ENCODE measurements around the gene EDC4. TPM values are rescaled to one million over a fixed set of nuclear protein-coding genes. Genes with fewer than 3 reads are reported as not detected.

EDC4 gene
- total RNA-seq, 1 experiment from 2014 or later = 85.8 TPM

DNA sequence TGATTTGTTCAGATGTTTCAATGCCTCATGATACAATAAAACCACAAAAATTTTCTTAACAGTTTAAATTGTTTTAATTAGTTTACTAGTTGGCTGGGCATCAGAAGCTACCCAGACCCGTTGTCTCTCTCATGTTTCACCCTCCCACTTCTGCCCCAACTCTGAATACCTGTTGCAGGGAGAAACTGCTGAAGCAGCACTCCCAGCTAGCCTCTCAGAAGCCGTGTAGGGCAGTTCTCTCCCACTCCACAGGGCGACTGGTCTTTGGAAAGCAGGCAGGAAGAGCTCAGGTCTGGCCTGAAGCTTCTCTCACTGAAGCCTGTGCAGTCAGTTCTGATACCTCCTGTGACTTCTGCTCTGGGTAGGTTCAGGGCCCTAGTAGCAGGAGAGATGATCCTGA is 1.6 kb upstream of the EDC4 start:
- CTCF ChIA-PET = interaction anchor here (0.6 to 0.7 kb wide), 3 partner anchors 13 to 90 kb away, joined by 3 to 8 read pairs (median 5); partner anchors contain the start of gene NRN1L
- DNase-seq = no peak
- TF ChIP-seq, protein P1, sequence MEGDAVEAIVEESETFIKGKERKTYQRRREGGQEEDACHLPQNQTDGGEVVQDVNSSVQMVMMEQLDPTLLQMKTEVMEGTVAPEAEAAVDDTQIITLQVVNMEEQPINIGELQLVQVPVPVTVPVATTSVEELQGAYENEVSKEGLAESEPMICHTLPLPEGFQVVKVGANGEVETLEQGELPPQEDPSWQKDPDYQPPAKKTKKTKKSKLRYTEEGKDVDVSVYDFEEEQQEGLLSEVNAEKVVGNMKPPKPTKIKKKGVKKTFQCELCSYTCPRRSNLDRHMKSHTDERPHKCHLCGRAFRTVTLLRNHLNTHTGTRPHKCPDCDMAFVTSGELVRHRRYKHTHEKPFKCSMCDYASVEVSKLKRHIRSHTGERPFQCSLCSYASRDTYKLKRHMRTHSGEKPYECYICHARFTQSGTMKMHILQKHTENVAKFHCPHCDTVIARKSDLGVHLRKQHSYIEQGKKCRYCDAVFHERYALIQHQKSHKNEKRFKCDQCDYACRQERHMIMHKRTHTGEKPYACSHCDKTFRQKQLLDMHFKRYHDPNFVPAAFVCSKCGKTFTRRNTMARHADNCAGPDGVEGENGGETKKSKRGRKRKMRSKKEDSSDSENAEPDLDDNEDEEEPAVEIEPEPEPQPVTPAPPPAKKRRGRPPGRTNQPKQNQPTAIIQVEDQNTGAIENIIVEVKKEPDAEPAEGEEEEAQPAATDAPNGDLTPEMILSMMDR (IDR thresholded peaks at IDR 0.05; ENCODE audit: unreplicated experiment) = no peak
- H3K36me3 Mint-ChIP-seq (ENCODE audit: insufficient read depth, unreplicated experiment) = peaks cover 67% of the 10 kb centered on the region
- no TSS peak for BruUV-seq (replicated peaks)
- intact Hi-C loops (cut with micrococcal nuclease; ENCODE audit: unreplicated experiment) = no loop called here
- no peak overlapping the region for H3K4me3 Mint-ChIP-seq (ENCODE audit: low read depth, unreplicated experiment)
- H3K4me1 Mint-ChIP-seq (ENCODE audit: low read depth, unreplicated experiment) = peaks cover 31% of the 10 kb centered on the region
- no peaks in the 10 kb centered on the region for H3K9me3 Mint-ChIP-seq (ENCODE audit: low read depth, unreplicated experiment)
- H3K27me3 Mint-ChIP-seq (ENCODE audit: unreplicated experiment) = no peaks in the 10 kb centered on the region
- H3K27ac Mint-ChIP-seq (ENCODE audit: unreplicated experiment) = no peak overlapping the region

DNA sequence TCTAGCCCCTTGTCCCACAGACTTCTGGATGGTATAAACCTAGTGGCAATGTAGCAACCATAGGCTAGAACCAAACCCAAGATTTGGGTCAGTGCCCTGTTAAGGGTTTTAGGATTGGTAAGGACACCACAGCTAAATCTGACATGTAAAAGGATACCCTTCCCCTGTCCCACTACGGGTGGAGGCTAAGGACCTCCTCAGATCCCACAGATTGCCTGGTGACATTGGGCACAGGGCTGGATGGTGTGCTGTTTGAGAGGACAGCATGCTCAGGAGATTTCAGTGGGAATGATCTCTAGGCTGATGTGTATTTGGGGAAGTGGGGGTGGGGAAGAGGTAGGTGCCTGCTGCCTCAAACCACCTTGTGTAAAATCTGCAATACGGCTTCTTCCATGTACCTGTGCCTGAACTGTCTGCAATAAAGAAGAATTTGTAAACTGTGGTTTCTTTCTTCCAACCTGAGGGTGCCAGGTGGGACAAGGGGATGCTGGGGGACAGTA is 671 bp upstream of the EDC4 start:
- CTCF ChIA-PET = no interaction called here
- no TSS peak for BruUV-seq (replicated peaks)
- TF ChIP-seq, protein P1 (IDR thresholded peaks at IDR 0.05; ENCODE audit: unreplicated experiment) = no peak
- H3K36me3 Mint-ChIP-seq (ENCODE audit: insufficient read depth, unreplicated experiment) = peaks cover 58% of the 10 kb centered on the region
- no peaks in the 10 kb centered on the region for H3K27me3 Mint-ChIP-seq (ENCODE audit: unreplicated experiment)
- peak overlapping the region; percentile 87 for H3K4me3 Mint-ChIP-seq (ENCODE audit: low read depth, unreplicated experiment)
- no peak for DNase-seq
- H3K27ac Mint-ChIP-seq (ENCODE audit: unreplicated experiment) = peak overlapping the region; percentile 84
- intact Hi-C loops (cut with micrococcal nuclease; ENCODE audit: unreplicated experiment) = no loop called here
- H3K4me1 Mint-ChIP-seq (ENCODE audit: low read depth, unreplicated experiment) = peaks cover 31% of the 10 kb centered on the region
- H3K9me3 Mint-ChIP-seq (ENCODE audit: low read depth, unreplicated experiment) = no peaks in the 10 kb centered on the region

DNA sequence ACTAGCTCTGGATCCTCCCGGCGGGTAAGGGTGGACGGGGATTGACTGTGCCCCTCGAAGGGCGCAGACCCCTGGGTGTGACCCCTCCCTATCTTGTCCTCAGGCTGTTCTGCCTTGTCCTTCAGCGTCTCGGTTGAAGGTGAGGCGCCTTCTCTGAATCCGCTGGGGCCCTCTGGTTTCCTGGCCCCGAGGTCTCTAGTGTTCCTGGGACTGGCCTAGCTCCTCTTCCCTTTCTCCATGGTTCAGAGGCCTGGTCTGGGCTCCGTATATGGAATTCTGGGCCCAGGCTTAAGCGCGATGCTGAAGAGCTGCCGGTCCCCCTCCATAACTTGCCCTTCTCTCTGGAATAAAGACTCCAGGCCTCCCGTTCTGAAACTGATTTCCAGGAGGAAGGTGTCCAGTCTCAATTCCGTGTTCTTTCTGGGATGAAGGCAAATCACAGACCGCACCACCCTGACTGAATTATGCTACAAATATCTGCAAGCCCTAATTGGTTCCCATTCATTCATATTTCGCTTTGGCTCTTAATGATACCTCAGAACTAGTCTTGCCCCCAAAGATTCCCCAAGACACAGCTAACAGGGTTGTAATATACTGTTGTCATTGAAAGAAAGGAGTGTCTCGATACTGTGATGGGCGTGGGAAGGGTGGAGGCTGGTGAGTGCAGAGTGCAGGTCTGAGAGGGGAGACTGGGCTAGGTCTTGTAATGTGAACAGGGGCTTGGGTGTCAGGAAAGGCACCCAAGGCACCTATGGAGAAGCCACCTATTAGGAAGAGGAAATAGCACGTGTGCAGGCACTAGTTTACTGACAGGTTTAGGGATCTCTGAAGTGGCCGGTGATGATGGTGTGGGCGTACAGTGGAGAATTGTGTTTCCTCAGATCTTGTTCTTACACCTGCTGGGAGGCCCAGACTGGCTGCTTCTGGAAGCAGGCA is 851 bp downstream of the EDC4 start:
- intact Hi-C loops (cut with micrococcal nuclease; ENCODE audit: unreplicated experiment) = no loop called here

DNA sequence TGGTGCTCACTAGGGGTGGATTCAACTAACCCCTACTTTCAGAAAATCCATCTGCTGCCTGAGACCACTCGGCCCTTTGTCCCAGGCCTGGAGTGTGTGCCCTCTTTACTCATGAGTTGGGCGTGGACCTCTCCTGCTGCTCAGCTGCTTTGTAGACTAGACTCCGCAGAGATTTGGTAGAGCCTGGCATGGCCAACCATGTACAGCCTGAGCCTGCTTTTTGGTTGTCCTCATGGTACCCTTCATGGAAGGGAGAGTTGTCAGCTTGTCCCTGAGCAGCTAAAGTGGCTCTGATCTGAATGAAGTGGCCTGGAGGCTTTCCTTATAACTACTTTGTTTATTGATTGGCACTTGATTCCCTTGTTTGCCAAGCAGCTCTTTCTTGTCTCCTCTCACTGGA is 1.5 kb downstream of the EDC4 start:
- Mint-ChIP-seq H3K9me3 (ENCODE audit: low read depth, unreplicated experiment) (no peaks in the 10 kb centered on the region), H3K27me3 (ENCODE audit: unreplicated experiment) (no peaks in the 10 kb centered on the region), H3K27ac (ENCODE audit: unreplicated experiment) (peak overlapping the region; percentile 84), H3K4me3 (ENCODE audit: low read depth, unreplicated experiment) (peak overlapping the region; percentile 87), H3K4me1 (ENCODE audit: low read depth, unreplicated experiment) (peaks cover 31% of the 10 kb centered on the region), H3K36me3 (ENCODE audit: insufficient read depth, unreplicated experiment) (peaks cover 62% of the 10 kb centered on the region)
- DNase-seq = no peak
- intact Hi-C loops (cut with micrococcal nuclease; ENCODE audit: unreplicated experiment) = no loop called here
- BruUV-seq (replicated peaks) = no TSS peak
- CTCF ChIA-PET = interaction anchor here (1.2 to 2.3 kb wide), 3 partner anchors 9 to 26 kb away, joined by 3 to 10 read pairs (median 6); partner anchors contain the start of gene NRN1L
- TF ChIP-seq, protein P1 (IDR thresholded peaks at IDR 0.05; ENCODE audit: unreplicated experiment) = no peak

More for the DNA sequence above, 851 bp downstream of the EDC4 start:
- H3K4me1 Mint-ChIP-seq (ENCODE audit: low read depth, unreplicated experiment) = peaks cover 31% of the 10 kb centered on the region
- H3K27me3 Mint-ChIP-seq (ENCODE audit: unreplicated experiment) = no peaks in the 10 kb centered on the region
- H3K27ac Mint-ChIP-seq (ENCODE audit: unreplicated experiment) = peak overlapping the region; percentile 84
- CTCF ChIA-PET = interaction anchor here (1.3 to 2.3 kb wide), 3 partner anchors 10 to 57 kb away, joined by 6 to 10 read pairs (median 8); partner anchors contain the start of gene NRN1L
- peaks cover 59% of the 10 kb centered on the region for H3K36me3 Mint-ChIP-seq (ENCODE audit: insufficient read depth, unreplicated experiment)
- BruUV-seq (replicated peaks) = TSS peak; percentile 27
- H3K9me3 Mint-ChIP-seq (ENCODE audit: low read depth, unreplicated experiment) = no peaks in the 10 kb centered on the region
- no peak for DNase-seq
- H3K4me3 Mint-ChIP-seq (ENCODE audit: low read depth, unreplicated experiment) = peak overlapping the region; percentile 87
- TF ChIP-seq, protein P1 (IDR thresholded peaks at IDR 0.05; ENCODE audit: unreplicated experiment) = no peak

All from Calu3 (cell line).